GM12892 (cell line): ENCODE data around the gene NGFR.

Source experiments
- DNase-seq: peaks from one replicate; pipeline ENCODE4 v3.0.0; 2011; ENCODE audit not compliant: insufficient read length
- FAIRE-seq: peaks from 2 replicates; lab custom pipeline; 2011; peaks lifted over from hg19 to GRCh38; lab: Jason Lieb, UNC
- POLR2A ChIP-seq: IDR thresholded peaks from 2 replicates; pipeline ENCODE4 v1.6.1; 2011; ENCODE audit warnings: low read depth, low read length, control low read depth
- POLR2AphosphoS5 ChIP-seq: IDR thresholded peaks from 2 replicates; pipeline ENCODE4 v1.6.1; 2011; ENCODE audit warnings: low read depth, low read length, control low read depth
- TAF1 ChIP-seq: IDR thresholded peaks from 2 replicates; pipeline ENCODE4 v1.6.1; 2011; ENCODE audit warnings: low read depth, mild to moderate bottlenecking, control low read depth, low read length, borderline replicate concordance

The NGFR gene

DNA sequence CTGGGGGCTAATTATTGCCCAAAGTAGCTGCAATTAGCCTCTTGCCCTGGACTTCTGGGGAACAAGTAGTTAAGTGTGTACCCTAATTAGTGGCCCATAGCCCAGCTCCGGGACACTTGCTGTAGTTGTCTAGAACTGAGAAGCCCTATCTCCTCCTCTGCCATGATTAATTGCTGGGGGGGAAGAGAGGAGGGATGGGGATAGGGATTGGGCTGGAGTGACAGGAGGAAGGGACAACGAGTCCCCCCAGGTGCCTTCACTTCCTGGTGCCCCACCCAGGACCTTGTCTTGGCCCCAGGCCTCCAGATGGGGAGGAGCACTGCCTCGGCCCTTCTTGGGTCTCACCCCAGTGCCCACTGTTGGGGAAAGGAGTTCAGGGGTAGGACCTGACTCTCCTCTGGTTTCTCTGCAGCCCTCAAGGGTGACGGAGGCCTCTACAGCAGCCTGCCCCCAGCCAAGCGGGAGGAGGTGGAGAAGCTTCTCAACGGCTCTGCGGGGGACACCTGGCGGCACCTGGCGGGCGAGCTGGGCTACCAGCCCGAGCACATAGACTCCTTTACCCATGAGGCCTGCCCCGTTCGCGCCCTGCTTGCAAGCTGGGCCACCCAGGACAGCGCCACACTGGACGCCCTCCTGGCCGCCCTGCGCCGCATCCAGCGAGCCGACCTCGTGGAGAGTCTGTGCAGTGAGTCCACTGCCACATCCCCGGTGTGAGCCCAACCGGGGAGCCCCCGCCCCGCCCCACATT lies 17.4 kb downstream of the NGFR start:
- TF ChIP-seq POLR2AphosphoS5 (no peak), TAF1 (no peak), POLR2A (no peak)
- no peak for DNase-seq
- FAIRE-seq: no peak

DNA sequence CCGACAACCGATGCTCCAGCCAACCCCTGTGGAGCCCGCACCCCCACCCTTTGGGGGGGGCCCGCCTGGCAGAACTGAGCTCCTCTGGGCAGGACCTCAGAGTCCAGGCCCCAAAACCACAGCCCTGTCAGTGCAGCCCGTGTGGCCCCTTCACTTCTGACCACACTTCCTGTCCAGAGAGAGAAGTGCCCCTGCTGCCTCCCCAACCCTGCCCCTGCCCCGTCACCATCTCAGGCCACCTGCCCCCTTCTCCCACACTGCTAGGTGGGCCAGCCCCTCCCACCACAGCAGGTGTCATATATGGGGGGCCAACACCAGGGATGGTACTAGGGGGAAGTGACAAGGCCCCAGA lies 17.9 kb downstream of the NGFR start:
- FAIRE-seq (no peak), DNase-seq (no peak)
- TF ChIP-seq POLR2A: no peak
- no peak for TF ChIP-seq TAF1
- no peak for TF ChIP-seq POLR2AphosphoS5

GRCh38 chr17:49513641-49514040 lies 18.5 kb downstream of the NGFR start:
- TF ChIP-seq POLR2A: no peak
- no peak for TF ChIP-seq POLR2AphosphoS5
- no peak for TF ChIP-seq TAF1
- DNase-seq: no peak
- no peak for FAIRE-seq

DNA sequence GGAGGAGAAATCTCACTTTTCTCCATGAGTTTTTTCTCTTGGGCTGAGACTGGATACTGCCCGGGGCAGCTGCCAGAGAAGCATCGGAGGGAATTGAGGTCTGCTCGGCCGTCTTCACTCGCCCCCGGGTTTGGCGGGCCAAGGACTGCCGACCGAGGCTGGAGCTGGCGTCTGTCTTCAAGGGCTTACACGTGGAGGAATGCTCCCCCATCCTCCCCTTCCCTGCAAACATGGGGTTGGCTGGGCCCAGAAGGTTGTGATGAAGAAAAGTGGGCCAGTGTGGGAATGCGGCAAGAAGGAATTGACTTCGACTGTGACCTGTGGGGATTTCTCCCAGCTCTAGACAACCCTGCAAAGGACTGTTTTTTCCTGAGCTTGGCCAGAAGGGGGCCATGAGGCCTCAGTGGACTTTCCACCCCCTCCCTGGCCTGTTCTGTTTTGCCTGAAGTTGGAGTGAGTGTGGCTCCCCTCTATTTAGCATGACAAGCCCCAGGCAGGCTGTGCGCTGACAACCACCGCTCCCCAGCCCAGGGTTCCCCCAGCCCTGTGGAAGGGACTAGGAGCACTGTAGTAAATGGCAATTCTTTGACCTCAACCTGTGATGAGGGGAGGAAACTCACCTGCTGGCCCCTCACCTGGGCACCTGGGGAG lies 19.1 kb downstream of the NGFR start:
- TF ChIP-seq POLR2A: no peak
- TF ChIP-seq POLR2AphosphoS5: no peak
- TF ChIP-seq TAF1: no peak
- FAIRE-seq: no peak
- no peak for DNase-seq

DNA sequence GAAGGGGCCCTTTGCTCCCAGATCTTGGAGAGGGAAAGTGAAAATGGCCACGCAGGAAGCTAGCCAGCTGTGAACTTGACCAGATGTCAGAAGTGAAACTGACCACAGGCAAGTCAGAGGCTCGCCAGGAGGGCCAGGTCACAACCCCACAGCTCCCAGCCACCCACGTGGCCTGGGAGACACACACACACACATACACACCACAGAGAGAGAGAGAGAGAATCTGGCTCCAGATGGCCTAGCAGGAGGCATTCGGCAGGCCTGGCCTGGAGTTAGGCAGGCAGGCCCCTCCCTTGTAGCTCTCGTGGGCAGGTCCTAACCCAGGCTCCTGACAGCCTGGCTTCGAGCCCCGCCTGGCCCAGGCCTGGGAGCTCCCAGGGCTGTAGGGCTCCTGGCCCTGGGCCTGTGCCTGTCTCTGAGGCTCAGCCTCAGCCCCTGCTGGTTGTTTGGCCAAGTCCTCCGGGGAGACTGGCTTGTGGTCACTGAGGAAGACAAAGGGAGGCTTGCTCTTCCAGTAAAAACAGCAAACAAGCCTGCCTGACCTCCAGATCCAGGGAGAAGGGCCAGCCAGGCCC lies 20.2 kb downstream of the NGFR start:
- DNase-seq: peak; percentile 84
- FAIRE-seq: peak; percentile 90

DNA sequence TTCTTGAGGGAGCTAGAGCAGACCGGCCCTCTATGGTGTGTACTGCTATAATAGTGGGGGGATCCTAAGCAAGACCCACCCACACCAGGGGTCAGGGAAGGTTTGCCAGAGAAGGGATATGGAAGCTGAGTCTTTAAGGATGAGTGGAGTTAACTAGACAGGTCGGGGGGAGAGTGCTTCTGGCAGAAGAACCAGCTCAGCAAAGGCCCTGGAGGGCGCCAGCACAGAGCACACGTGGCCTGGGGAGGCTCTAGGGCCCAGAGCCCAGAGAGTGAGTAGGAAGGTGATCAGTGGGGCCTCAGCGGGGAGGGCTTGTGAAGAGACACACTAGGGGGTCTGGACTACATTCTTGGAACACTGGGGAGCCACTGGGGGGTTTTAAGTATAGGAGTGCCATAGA lies 21.1 kb downstream of the NGFR start:
- FAIRE-seq: peak; percentile 67
- DNase-seq: no peak
- TF ChIP-seq TAF1 (no peak), POLR2AphosphoS5 (no peak), POLR2A (no peak)

More for the DNA sequence above, 20.2 kb downstream of the NGFR start:
- no peak for TF ChIP-seq POLR2A
- TF ChIP-seq POLR2AphosphoS5: peak; percentile 69; the same call in 1 of the 2 replicates

DNA sequence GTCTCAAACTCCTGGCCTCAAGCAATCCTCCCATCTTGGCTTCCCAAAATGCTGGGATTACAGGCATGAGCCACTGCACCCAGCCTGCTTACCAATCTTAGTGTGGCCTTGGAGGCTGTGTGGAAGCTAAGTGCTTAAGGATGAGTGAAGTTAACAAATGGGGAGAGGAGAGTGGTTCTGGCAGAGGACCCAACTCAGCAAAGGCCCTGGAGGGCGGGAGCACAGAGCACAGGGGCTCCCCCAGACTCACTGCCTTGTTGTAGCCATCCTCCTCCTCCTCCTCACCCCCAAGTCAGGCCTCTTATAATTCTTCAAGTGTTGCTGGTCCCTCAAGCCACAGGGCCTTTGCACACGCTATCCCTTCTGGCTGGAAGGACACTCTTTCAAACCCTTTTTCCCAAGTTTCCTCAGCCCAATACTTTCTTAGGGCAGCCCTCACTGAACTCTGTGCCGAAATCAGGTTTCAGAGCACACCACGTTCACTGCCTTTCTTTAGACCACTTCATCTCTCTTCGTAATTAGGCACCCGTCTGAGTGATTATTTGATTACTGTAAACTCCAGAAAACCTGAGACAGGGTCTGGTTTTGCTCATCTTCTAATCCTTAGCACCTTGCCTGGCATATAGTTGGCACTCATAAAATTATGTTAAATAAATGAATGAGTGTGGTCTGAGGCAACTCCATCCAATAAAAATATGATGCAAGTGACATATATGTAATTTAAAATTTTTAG lies 23.4 kb downstream of the NGFR start:
- no peak for FAIRE-seq
- no peak for TF ChIP-seq TAF1

DNA sequence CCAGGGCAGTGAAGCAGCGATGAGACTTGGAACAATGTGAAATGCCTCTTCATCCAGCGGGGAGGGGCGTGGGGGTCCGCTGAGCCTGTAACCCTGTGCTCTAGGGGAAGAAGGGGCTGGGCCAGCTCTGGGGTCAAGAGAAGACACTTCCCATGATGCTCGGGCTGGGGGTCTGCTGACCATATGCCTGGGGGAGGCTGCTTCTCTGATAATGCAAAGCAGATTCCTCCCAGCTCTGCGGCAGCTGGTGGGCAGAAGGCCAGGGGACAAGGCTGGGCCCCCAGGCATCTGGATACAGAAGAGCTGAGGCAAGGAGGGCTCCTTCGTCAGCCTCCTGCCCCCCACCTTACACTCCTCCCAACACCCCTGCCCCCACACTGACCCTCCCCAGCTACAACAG lies 24.7 kb downstream of the NGFR start:
- FAIRE-seq (no peak), DNase-seq (no peak)
- no peak for TF ChIP-seq POLR2A
- no peak for TF ChIP-seq TAF1
- TF ChIP-seq POLR2AphosphoS5: no peak

More for the DNA sequence above, 23.4 kb downstream of the NGFR start:
- no peak for DNase-seq

DNA sequence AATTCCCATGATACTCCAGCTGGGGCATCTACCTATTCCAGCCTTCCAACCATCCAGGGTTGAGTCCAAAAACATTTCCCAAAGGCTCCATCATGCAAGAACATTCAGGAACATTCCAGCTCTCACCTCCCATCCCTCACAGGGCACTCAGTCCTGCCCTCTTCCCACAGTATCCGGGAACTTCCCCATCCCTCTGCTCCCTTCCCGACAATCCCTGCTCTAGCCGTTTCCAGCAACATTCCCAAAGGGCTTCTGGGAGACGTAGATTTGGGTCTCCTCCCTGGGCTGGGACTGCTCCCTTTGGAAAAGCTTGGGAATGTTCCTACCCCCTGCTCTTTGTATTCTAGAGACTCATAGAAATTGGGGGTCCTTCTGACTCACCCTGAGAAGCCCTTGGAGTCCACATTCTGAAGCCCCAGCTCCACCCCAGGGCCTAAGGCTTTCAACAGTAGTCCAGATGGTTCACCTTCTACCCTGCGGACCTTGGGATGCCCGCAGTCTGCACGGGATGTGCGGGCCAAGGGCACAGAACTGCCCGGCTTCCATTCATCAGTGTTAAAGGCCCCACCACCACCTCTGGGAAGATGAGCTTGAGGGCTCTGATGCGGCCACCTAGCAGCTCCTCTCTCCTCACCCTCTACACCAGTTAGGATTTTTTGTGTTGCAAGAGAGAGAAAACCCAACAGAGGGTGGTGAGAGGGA lies 25.4 kb downstream of the NGFR start:
- TF ChIP-seq POLR2A (no peak), POLR2AphosphoS5 (no peak), TAF1 (no peak)
- FAIRE-seq (no peak), DNase-seq (no peak)

GRCh38 chr17:49521088-49521450 lies 26.0 kb downstream of the NGFR start:
- TF ChIP-seq TAF1 (no peak), POLR2AphosphoS5 (no peak), POLR2A (no peak)
- DNase-seq (no peak), FAIRE-seq (no peak)
